GM19324 (cell line): Measurements from ENCODE around the gene TBC1D8.
"Not testable (repeated sequence)": the region's sequence is repeated elsewhere in the genome, so short reads cannot be mapped to it uniquely, and the experiment has no call there.

ENCODE experiments used
- ATAC-seq: cut with Tn5 transposase; IDR thresholded peaks from one replicate; pipeline ENCODE4 v1.9.1; 2021; ENCODE audit warnings: mild to moderate bottlenecking, moderate library complexity; ENCODE audit not compliant: unreplicated experiment, low FRiP score

The TBC1D8 gene

GRCh38 chr2:101151146-101151858 lies at the start of gene TBC1D8:
Gene TBC1D8, minus strand, starts transcription at chr2:101151382. Its CDS starts 129 bp downstream, at chr2:101151253.
- ATAC-seq = peak; percentile 79

GRCh38 chr2:101200676-101201075 lies 49.5 kb upstream of the TBC1D8 start:
- no peak for ATAC-seq

GRCh38 chr2:101199251-101199791 lies 48.1 kb upstream of the TBC1D8 start:
- ATAC-seq = no peak

GRCh38 chr2:101197814-101198213 lies 46.6 kb upstream of the TBC1D8 start:
- ATAC-seq = no peak

- no peak for ATAC-seq
These were observed 46.1 kb upstream of the TBC1D8 start for GRCh38 chr2:101197215-101197745.

- no peak for ATAC-seq
These were observed 44.9 kb upstream of the TBC1D8 start for GRCh38 chr2:101195871-101196661.

- no peak for ATAC-seq
These were observed 41.9 kb upstream of the TBC1D8 start for GRCh38 chr2:101193033-101193626.

- no peak for ATAC-seq
These were observed 39.8 kb upstream of the TBC1D8 start for GRCh38 chr2:101190747-101191516.

- no peak for ATAC-seq
These were observed 37.7 kb upstream of the TBC1D8 start for GRCh38 chr2:101188683-101189405.

- ATAC-seq = no peak
These were observed 35.9 kb upstream of the TBC1D8 start for GRCh38 chr2:101187131-101187530.

GRCh38 chr2:101185656-101186055 lies 34.5 kb upstream of the TBC1D8 start:
- ATAC-seq = no peak

GRCh38 chr2:101185085-101185484 lies 33.9 kb upstream of the TBC1D8 start:
- ATAC-seq = no peak

- no peak for ATAC-seq
These were observed 28.8 kb upstream of the TBC1D8 start for GRCh38 chr2:101179982-101180381.

GRCh38 chr2:101176803-101177202 lies 25.6 kb upstream of the TBC1D8 start:
- no peak for ATAC-seq

GRCh38 chr2:101175991-101176390 lies 24.8 kb upstream of the TBC1D8 start:
- no peak for ATAC-seq

GRCh38 chr2:101173707-101174295 lies 22.6 kb upstream of the TBC1D8 start:
- ATAC-seq = no peak

GRCh38 chr2:101169822-101170221 lies 18.6 kb upstream of the TBC1D8 start:
- ATAC-seq = not testable (repeated sequence)

GRCh38 chr2:101168706-101169105 lies 17.5 kb upstream of the TBC1D8 start:
- no peak for ATAC-seq

GRCh38 chr2:101167532-101167931 lies 16.4 kb upstream of the TBC1D8 start:
- ATAC-seq = not testable (repeated sequence)
